Activated T-helper 1 cell treated with anti-CD3 and anti-CD28 coated beads, Interleukin-2, amount 50 U/mL, for 16 hours (primary cell): Measurements from ENCODE around the gene ZSWIM3.

Experiments
- DNase-seq, 2 donors: peaks; one replicate each; pipeline ENCODE4 v3.0.0-alpha.2; 2020; ENCODE audit warnings: low read depth in 1 of 2, low spot score in 1 of 2

Gene ZSWIM3

GRCh38 chr20:45909336-45909808 lies 52.0 kb downstream of the ZSWIM3 start:
- no peak for DNase-seq

GRCh38 chr20:45909817-45910669 lies 52.6 kb downstream of the ZSWIM3 start:
- no peak for DNase-seq

GRCh38 chr20:45910670-45911485 lies 53.5 kb downstream of the ZSWIM3 start:
- peak; percentile 66 to 77 for DNase-seq

- DNase-seq, result no peak
Observed at GRCh38 chr20:45911486-45912343, 54.3 kb downstream of the ZSWIM3 start, which contains the start of gene PLTP. TSS of gene PLTP (minus strand) at chr20:45912155. CDS start at chr20:45911452, 703 bp downstream.

- DNase-seq, result no peak
Observed at GRCh38 chr20:45912344-45912682, 54.9 kb downstream of the ZSWIM3 start.

GRCh38 chr20:45913116-45913515 lies 55.7 kb downstream of the ZSWIM3 start:
- DNase-seq, result no peak

GRCh38 chr20:45917790-45918141 lies 60.4 kb downstream of the ZSWIM3 start:
- no peak for DNase-seq

- DNase-seq, result no peak
Observed at GRCh38 chr20:45918182-45918737, 60.8 kb downstream of the ZSWIM3 start.

GRCh38 chr20:45918779-45919537 lies 61.5 kb downstream of the ZSWIM3 start:
- no peak for DNase-seq

GRCh38 chr20:45919542-45920399 lies 62.4 kb downstream of the ZSWIM3 start:
- DNase-seq, result no peak

GRCh38 chr20:45920462-45921336 lies 63.3 kb downstream of the ZSWIM3 start:
- no peak for DNase-seq

- DNase-seq, result no peak
Observed at GRCh38 chr20:45921337-45922189, 64.1 kb downstream of the ZSWIM3 start.

- DNase-seq, result no peak
Observed at GRCh38 chr20:45924391-45925261, 67.2 kb downstream of the ZSWIM3 start.

GRCh38 chr20:45925821-45926506 lies 68.5 kb downstream of the ZSWIM3 start:
- no peak for DNase-seq

GRCh38 chr20:45926731-45927070 lies 69.3 kb downstream of the ZSWIM3 start:
- DNase-seq, result no peak
